NCI-H446 (cell line): ENCODE data around the gene SLC36A3.
"Not testable (repeated sequence)": the region's sequence is repeated elsewhere in the genome, so short reads cannot be mapped to it uniquely, and the experiment has no call there.

Experiments used
- DNase-seq, 2 experiments: peaks; one replicate each; lab custom pipeline; 2025; lab: John Stamatoyannopoulos, UW

SLC36A3 gene

DNA sequence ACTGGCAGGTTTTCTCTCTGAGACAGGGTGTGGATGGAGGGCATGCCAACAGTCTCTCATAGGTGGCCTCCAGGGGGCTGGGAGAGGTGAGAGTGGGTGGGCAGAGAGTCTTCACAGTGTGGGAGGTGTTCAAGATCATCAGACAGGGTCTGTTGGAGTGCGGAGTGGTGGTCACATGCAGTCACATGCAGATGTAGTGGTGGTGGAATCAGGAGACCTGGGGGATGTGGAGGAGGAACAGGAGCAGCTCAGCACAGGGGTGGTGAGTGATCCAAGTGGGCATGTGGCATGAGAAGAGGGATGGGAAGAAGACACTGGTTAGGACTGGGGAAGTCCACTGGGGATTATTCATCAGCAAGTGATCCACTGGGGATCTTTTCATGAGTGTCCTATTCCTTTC lies 44.8 kb downstream of the SLC36A3 start:
- no peak for DNase-seq

DNA sequence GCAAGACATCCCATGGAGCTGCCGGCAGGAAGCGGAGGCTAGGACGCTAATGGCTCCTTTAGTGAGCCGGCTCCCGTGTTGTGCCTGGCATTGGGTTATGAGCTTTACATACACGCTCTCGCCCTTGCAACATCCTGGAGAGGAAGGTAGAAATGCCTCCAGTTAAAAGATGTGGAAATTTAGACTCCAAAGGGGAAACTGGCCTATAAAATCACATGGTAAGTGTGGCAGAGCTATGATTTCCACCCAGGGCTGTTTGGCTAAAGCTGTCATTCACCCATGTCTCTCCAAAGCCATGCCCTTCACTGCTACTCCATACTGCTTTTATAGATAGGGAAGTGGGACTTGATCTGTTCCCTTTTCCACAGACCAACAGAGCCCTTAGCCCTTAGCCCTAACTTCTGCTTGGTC lies 45.4 kb downstream of the SLC36A3 start:
- DNase-seq, result no peak

DNA sequence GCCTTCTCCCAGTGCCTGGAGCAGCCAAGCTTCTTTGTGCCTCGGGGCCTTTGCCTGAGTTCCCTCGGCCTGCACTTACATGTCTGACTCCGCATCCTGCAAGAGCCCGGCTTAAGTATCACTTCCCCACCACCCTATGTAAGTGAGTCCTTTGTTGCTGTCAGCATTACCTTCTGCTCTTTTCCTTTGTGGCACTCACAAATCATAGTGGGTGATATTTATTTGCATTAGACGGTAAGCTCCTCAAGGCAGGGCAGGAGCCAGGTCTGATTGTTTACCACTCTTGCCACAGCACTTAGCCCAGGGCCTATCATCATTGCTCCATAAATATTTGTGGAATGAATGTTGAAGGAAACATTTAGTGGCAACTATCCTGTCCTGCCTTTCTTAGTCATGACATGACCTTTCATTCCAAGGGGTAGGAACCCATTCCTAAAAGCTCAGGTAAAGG lies 45.8 kb downstream of the SLC36A3 start:
- no peak for DNase-seq

DNA sequence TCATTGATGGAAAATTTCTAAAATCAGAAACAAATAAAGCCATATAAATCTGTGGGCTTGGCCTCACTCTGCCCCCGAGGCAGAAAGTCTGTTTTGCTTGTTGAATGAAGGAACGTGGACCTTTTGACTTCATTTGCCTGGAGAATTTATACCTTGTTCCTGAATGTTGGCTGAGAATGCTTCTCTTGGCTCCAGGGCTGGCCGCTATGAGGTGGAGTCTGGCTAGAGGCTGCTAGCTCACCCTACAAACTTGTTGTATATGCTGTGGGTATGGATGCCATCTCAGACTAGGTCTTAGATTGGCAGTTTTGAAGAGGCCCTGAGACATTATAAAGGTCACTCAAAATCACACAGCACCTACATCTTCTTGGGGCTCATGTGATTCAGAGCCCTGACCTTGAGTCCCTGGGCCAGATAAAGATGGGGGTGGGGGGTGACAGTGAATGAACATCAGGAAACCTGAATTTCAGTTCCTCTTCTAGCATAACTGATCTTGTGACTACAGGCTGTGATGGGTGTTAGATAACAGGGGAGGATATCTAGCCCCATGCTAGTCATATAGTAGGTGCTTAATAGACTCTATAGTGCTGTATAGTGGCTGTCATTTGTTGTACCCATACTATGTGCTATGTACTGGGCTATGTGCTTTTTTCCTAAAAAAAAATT lies 47.8 kb downstream of the SLC36A3 start:
- no peak for DNase-seq

DNA sequence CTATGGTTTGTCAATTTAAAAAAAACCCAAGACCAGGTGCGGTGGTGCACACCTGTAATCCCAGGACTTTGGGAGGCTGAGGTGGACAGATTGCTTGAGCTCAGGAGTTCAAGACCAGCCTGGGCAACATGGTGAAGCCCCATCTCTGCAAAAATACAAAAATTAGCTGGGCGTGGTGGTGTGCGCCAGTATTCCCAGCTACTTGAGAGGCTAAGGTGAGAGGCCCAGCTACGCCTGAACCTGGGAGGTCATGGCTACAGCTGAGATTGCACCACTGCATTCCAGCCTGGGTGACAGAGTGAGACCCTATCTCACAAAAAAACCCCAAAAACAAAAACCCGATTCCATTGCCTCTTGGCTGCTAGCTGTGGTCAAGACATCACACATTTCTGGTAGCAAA lies 48.6 kb downstream of the SLC36A3 start:
- not testable (repeated sequence) for DNase-seq

DNA sequence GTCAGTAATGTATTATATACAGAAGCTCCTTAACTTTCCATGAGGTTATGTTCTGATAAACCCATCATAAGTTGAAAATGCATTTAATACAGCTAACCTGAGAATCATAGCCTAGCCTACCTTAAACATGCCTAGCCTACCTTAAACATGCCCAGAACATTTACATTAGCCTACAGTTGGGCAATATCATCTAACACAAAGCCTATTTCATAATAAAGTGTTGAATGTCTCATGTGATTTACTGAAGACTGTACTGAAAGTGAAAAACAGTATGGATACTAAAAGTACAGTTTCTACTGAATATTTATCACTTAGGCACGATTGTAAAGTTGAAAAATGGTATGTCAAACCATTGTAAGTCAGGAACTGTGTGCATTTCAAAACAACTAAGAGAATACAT lies 49.0 kb downstream of the SLC36A3 start:
- DNase-seq, result no peak

DNA sequence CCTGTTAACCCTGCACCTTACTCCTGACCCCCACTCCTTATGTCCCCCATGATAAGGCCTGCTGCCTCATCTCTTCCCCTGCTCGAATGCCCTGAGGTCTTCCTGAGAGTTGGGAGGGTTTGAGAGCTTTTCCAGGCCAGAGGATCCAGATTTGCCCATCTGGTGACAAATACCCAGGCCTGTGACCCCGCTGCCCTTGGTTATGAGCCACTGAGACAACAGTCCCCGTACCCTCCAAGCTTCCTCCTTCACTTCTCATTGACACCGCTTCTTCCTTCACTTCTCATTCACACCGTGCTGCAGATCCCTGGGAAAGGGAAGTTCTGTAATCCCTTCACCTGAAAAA lies 50.0 kb downstream of the SLC36A3 start:
- no peak for DNase-seq

DNA sequence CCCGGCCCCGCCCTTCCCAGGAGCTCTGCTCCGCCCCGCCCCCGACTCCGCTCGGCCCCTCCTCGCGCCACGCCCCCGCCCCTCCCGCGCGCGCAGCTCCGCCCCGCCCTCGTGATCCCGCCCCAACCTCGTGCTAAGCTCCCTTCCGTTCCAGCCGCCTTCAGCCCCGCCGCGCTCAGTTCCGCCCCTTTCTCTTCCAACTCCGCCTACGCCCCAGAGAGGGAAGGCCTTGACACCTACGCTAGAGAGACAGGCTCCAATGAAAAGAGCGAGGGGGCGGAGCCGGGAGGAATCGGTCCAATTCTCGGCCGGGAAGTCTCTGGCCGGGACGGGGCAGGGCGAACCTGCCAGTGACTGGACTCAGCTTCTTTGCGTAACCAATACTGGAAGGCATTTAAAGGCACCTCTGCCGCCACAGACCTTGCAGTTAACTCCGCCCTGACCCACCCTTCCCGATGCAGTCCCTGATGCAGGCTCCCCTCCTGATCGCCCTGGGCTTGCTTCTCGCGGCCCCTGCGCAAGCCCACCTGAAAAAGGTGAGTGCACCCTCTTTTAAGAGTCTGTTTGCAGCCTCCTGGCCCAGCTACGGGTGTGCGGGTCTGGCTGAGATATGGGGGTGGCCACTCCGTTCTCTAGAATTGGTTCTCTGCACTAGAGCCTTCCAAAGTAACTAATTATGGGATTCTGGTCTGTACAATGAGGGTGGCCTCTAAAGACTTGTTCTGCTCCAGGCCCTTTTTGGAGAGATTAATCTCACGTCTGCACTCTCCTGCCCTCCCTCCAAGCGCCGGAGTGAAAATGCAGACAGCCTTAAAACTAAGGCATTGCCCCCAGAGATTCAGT lies 50.6 kb downstream of the SLC36A3 start, which contains the start of gene GM2A:
Gene GM2A, plus strand, starts transcription at position 424 of the 843 bp plus-strand sequence. Its CDS starts 32 bp downstream, at position 456.
- peak; percentile 94 to 97 for DNase-seq

DNA sequence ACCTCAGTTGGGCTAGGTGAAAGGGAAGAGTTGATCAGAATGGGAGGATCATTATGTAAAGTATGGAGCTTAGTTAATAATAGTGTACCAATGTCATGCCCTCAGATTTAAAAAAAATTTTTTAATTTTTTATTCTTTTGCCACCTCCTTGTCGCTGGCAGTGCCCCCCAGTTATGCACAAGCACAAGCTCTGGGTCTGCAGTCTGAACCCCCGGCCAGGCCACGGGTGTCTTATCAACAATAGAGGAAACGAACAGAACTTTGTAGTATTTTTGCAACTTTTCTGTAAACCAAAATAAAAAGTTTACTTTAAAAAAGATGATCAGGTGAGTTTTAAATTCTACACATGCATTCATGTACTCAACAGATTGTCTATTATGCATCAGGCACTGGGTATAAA lies 51.9 kb downstream of the SLC36A3 start:
- no peak for DNase-seq

DNA sequence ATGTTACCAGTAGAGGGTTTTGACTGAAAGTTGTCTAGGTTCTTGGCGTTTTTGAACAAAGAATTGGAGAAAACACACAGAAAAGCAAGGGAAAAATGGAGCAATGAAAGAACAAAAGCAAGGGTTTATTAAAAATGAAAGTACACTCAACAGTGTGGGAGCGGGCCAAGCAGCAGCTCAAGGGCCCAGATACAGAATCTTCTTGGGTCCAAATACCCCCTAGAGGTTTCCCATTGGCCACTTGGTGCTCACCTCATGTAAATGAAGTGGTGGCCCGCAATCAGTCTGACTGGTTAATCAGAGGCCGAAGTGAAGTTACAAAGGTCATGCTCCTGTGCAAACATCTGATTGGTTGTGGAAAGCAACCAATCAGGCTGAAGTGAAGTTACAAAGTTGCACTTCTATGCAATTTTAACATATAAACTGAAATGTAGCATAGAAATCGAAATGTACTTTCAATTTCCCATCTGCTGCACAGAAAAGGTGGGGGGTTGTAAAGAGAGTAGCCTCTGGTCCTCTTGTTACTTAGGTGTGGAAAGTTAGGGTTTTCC lies 52.5 kb downstream of the SLC36A3 start:
- no peak for DNase-seq

DNA sequence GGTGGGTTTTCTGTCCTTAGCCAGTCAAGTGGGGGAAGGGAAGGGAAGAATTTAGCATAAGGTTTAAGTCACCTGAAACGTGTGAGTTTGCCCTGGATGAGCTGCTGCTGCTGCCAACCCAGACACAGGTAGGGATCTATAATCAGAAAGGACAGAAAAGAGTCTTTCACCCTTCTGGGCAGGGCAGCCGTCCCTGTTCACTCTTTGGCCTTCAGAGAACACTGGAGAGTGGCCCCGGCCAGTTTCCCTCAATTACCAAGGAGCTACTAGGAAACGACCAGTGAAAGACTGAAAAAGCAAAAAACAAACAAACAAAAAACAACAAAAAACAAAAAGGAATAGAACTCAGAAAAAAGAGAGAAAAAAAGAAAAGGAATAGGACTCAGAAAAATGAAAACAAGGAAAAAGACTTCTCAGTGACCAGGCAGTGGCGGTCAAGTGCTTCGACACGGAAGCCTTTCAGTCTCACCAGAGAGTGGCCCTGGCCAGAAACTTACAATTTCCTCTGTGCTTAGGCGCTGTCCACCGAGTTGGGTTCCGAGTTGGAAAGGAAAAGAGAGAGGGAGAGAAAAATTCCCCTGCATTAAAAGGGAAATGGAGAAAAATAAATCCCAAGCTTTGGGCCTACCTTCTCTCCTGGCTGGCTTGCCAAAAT lies 53.1 kb downstream of the SLC36A3 start:
- DNase-seq, result no peak

DNA sequence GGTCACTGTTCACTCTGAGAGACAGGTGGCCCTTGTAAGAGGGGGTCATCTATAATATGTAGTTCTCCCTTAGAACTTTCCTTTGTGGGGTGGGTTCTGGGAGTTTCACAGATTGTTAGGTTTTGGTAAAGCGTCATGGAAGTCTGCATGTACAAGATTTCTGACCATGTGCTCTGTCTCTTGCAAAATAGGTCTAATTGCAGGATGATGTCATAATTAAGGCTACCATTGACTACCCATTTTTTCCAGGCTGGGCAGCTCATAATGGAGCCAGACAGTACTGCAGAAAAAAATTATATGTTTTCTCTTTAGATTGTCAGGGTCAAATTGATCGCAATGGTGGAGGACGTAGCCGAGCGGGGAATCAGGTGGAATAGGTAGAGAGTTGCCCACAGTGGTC lies 54.3 kb downstream of the SLC36A3 start:
- no peak for DNase-seq

DNA sequence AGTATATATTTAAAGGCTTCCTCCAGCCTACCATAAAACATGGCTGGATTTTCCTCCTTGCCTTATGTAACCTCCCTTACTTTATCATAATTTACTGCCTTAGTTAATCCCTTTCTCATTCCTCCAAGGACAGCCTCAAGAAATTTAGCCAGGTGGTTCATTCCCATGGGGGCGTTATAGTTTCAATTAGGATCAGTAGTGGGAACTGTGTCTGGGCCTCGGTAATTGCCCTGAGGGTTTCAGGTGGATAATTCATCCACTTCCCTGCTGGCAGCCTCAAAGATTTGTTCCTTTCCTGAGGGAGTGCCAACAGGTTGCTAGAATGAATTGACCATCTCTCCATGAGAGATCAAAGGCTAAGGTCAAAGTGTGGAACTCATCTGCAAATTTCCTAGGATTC lies 54.9 kb downstream of the SLC36A3 start:
- no peak for DNase-seq

DNA sequence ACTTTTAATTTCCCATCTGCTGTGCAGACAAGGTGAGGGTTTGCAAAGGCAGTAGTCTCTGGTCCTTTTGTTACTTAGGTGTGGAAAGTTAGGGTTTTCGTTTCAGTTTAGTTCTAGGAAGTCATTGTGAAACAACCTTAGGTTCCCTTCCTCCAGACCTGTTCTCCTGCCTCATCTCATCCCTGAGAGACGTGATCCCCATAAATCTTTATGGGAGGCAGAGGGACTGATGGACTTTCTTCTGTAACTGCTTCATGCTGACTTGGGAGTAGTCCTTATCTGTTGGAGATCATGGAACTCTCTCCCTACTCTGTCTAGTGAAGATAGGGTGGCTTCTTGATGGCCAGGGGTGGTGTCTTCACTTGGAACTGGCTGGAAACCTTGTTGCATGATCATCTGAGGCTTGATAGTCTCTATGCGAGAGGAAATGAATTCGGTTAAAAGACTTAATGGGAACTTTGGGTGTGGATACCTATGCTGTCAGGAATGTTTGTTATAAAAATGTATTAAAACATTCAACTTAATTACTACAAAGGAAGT lies 57.8 kb downstream of the SLC36A3 start:
- no peak for DNase-seq

DNA sequence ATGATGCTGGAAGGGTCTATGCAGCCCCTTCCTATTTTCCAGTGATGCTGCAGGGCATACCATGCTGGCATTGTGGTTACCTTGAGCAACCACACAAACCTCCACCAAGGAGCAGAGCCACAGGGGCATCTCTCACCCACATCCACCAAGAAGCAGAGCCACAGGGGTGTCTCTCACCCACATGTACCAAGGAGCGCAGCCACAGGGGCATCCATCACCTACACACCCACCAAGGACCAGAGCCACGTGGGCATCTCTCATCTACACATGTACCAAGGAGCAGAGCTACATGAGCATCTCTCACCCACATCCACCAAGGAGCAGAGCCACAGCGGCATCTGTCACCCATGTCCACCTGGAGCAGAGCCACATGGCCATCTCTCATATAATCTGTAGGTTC lies 59.4 kb downstream of the SLC36A3 start:
- no peak for DNase-seq

DNA sequence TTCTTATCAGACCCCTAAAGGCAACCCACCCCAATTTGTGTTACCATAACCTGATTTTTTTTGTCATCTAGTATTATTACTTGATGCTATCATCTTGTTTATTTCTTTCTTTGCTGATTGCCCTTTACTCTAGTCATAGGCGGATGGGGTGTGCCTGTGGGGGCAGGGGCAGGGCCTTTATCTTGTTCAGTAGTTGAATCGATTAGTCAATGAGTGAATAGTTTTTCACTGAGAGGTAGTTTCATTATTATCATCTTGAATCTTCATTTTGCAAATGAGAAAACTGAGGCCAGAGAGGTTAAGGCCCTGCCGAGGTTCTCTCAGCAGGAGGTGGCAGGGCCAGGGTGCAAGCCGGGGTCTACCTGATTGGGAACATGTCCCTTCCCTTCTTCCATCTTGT lies 60.0 kb downstream of the SLC36A3 start:
- no peak for DNase-seq

DNA sequence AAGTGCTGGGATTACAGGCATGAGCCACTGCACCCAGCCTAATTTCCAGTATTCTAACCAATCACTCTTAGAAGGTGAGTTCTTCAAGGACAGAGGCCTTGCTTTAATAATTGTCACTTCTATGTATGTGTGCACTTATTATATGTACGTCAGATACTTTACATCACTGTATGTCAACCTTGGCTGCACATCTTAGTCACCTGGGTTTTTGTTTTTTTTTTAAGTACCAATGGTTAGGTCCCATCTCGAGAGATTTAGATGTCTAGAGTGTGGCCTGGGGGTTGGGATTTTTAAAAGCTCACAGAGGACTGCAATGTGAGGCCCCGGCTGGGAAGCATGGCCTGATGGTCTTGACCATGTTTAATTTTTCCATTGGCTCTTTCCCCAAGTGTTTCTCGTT lies 60.4 kb downstream of the SLC36A3 start:
- DNase-seq, result no peak

DNA sequence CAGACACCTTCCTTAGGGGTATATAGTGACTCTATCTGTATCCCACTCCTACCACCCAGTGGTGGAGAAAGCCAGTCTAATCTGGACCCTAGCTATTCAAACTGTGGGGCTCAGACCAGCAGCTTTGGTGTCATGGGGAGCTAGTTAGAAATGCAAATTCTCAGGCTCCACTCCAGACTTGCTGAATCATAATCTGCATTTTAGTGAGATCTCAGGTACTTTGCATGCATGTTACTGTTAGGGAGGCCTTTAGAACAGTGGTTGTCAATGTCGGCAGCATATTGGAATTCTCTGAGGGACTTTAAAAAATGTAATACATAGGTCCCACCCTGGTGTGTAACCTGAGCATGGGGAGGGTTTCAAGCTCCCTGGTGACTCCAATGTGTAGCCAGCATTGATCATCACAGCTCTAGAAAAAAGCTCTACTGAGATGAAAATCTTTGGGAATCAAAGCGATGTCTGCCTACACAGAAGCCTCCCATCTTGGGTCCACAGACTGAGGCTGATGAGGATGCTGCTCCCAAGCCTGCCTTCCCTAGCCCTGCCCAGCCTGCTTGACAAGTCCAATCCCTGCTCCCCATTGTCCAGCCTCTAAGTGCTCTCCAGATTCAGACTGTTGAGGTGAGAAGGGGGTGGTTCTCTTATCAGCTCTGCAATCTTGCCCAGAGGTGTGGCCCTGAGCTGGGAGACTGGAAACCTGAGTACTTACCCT lies 62.5 kb downstream of the SLC36A3 start:
- DNase-seq, result no peak

DNA sequence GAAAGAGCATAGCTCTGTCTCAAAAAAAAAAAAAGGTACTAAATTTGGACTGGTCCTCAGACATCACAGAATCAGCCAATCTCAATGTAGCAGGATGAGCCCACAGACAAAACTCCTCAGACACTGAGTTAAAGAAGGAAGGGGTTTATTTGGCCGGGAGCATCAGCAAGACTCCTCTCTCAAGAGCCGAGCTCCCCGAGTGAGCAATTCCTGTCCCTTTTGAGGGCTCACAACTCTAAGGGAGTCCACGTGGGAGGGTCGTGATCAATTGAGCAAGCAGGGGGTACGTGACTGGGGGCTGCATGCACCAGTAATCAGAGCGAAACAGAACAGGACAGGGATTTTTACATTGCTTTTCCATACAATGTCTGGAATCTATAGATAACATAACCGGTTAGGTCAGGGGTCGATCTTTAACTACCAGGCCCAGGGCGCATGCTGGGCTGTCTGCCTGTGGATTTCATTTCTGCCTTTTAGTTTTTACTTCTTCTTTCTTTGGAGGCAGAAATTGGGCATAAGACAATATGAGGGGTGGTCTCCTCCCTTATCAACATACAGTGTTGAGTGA lies 63.2 kb downstream of the SLC36A3 start:
- DNase-seq, result not testable (repeated sequence)

DNA sequence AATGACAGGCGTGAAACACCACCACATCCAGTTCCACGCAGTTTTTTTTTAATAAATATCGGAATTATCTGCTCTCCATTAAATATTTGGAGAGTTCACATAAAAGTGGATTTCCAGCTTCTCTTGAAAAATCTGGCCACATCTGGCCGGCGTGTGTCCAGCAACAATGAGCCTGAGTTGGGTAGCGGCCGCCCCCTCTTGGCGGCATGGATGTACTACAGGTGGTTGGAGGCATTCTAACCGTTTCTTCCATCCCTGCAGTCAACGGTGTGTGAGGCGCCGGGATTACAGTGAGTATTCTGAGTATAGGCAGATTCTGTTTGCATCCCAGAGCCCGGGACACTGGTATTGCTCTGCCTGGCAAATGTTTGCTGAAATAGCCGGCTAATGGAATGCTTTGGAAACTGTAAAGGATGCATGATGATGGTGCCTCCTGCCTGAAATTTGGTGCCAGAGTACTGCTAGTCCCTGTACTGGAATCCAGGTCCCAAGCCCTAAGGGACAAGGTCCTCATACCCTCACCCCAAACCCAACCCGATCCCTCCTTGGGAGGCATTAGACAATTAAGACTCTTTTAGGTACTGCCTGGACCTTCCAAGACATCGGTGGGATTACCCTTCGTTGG lies 64.2 kb downstream of the SLC36A3 start:
- DNase-seq, result peak; percentile 8 to 50

DNA sequence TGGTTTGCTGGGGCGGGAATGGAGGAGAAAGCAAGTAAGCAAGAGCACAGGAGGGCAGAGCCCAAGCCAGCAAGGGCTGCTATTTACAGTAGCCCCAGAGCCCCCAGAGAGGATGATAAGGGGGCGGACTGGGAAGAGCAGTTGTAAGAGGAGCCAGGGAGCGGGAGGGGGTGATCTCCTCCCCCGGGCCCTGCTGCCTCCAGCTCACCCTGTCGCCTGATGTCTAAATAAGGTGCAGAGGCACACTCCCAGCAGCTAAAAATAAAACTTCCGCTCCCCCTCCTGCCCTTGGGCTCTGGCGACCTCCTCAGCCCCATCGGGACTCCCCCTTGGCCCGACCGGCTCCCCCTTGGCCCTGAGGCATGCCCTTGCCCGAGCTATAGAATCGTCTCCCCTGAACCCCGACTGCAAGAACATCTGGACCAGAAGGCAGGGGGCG lies 65.2 kb downstream of the SLC36A3 start:
- DNase-seq, result no peak
